NT2/D1 (cell line): ENCODE data around the gene KCNH2.
A peak's percentile ranks its signal among the peaks of the same experiment; 100 is the strongest.

Experiments used
- DNase-seq: peaks from one replicate; pipeline ENCODE4 v3.0.0-alpha.2; 2011; ENCODE audit warnings: low read depth, low spot score
- H3K27me3 ChIP-seq: 2 replicates; pipeline ENCODE4 v1.6.0; 2011; ENCODE audit warnings: mild to moderate bottlenecking; ENCODE audit not compliant: insufficient read length, insufficient read depth
- H3K36me3 ChIP-seq: 2 replicates; pipeline ENCODE4 v1.6.1; 2011; ENCODE audit warnings: mild to moderate bottlenecking, low read length, mixed read lengths; ENCODE audit not compliant: insufficient read depth, insufficient read length
- H3K4me1 ChIP-seq: 2 replicates; pipeline ENCODE4 v1.5.1; 2011; ENCODE audit not compliant: insufficient read depth, insufficient read length
- H3K4me3 ChIP-seq: 2 replicates; pipeline ENCODE4 v1.5.1; 2011; ENCODE audit warnings: low read depth; ENCODE audit not compliant: insufficient read length
- H3K9ac ChIP-seq: 2 replicates; pipeline ENCODE4 v1.6.0; 2011; ENCODE audit warnings: low read depth; ENCODE audit not compliant: insufficient read length
- H3K9me3 ChIP-seq: 2 replicates; pipeline ENCODE4 v1.5.1; 2011; ENCODE audit warnings: mild to moderate bottlenecking, low read length; ENCODE audit not compliant: insufficient read depth
- SUZ12 ChIP-seq: IDR thresholded peaks from 2 replicates; pipeline ENCODE4 v1.6.1; 2011; ENCODE audit not compliant: insufficient read length, insufficient read depth; ENCODE audit errors: extremely low read depth
- YY1 ChIP-seq: IDR thresholded peaks from 2 replicates; pipeline ENCODE4 v1.6.1; 2011; ENCODE audit not compliant: insufficient read length, insufficient read depth
- ZNF274 ChIP-seq: IDR thresholded peaks from 2 replicates; pipeline ENCODE4 v1.6.1; 2011; ENCODE audit warnings: mild to moderate bottlenecking, low read depth, low read length

The KCNH2 gene

GRCh38 chr7:151020231-151020630, 42.1 kb upstream of the KCNH2 start:
- Histone ChIP-seq H3K4me3 (no peak overlapping the region), H3K9me3 (no peaks in the 10 kb centered on the region), H3K27me3 (peaks cover 3% of the 10 kb centered on the region), H3K36me3 (peaks cover 2% of the 10 kb centered on the region), H3K4me1 (peaks cover 34% of the 10 kb centered on the region), H3K9ac (peak overlapping the region; percentile 29)
- TF ChIP-seq ZNF274 (no peak), YY1 (no peak), SUZ12 (no peak)
- DNase-seq, result no peak

GRCh38 chr7:151019130-151019447, 41.0 kb upstream of the KCNH2 start:
- Histone ChIP-seq H3K27me3 (peaks cover 3% of the 10 kb centered on the region), H3K4me3 (no peak overlapping the region)
- TF ChIP-seq ZNF274, result no peak
- TF ChIP-seq YY1, result no peak
- TF ChIP-seq SUZ12, result no peak

GRCh38 chr7:151018421-151019129, 40.5 kb upstream of the KCNH2 start:
- Histone ChIP-seq H3K27me3 (peaks cover 3% of the 10 kb centered on the region), H3K36me3 (peaks cover 12% of the 10 kb centered on the region), H3K9me3 (no peaks in the 10 kb centered on the region), H3K4me1 (peaks cover 31% of the 10 kb centered on the region), H3K9ac (peak overlapping the region; percentile 32), H3K4me3 (peak overlapping the region; percentile 0)
- TF ChIP-seq SUZ12 (no peak), ZNF274 (no peak), YY1 (no peak)
- no peak for DNase-seq

More at GRCh38 chr7:151019130-151019447, 41.0 kb upstream of the KCNH2 start:
- peaks cover 32% of the 10 kb centered on the region for H3K4me1 ChIP-seq
- peaks cover 9% of the 10 kb centered on the region for H3K36me3 ChIP-seq
- peak overlapping the region; percentile 42 for H3K9ac ChIP-seq
- no peaks in the 10 kb centered on the region for H3K9me3 ChIP-seq
- DNase-seq, result no peak

- Histone ChIP-seq H3K27me3 (peaks cover 3% of the 10 kb centered on the region), H3K9me3 (no peaks in the 10 kb centered on the region), H3K36me3 (peaks cover 12% of the 10 kb centered on the region), H3K9ac (peak overlapping the region; percentile 82), H3K4me1 (peaks cover 28% of the 10 kb centered on the region), H3K4me3 (peak overlapping the region; percentile 44)
- peak; percentile 76 for DNase-seq
- TF ChIP-seq ZNF274 (no peak), SUZ12 (no peak), YY1 (no peak)
Measured at GRCh38 chr7:151017953-151018420, 39.9 kb upstream of the KCNH2 start.

GRCh38 chr7:151017370-151017952, 39.3 kb upstream of the KCNH2 start:
- H3K9me3 ChIP-seq, result no peaks in the 10 kb centered on the region
- TF ChIP-seq ZNF274 (no peak), SUZ12 (no peak), YY1 (no peak)
- peak overlapping the region; percentile 44 for H3K4me3 ChIP-seq
- H3K4me1 ChIP-seq, result peaks cover 31% of the 10 kb centered on the region
- DNase-seq, result no peak
- H3K27me3 ChIP-seq, result peaks cover 3% of the 10 kb centered on the region
- H3K9ac ChIP-seq, result peak overlapping the region; percentile 82
- peaks cover 12% of the 10 kb centered on the region for H3K36me3 ChIP-seq

GRCh38 chr7:151016942-151017341, 38.8 kb upstream of the KCNH2 start:
- Histone ChIP-seq H3K27me3 (peaks cover 3% of the 10 kb centered on the region), H3K9me3 (no peaks in the 10 kb centered on the region), H3K4me3 (no peak overlapping the region), H3K4me1 (peaks cover 33% of the 10 kb centered on the region), H3K36me3 (peaks cover 12% of the 10 kb centered on the region), H3K9ac (no peak overlapping the region)
- no peak for DNase-seq
- no peak for TF ChIP-seq ZNF274
- no peak for TF ChIP-seq SUZ12
- TF ChIP-seq YY1, result no peak

- H3K27me3 ChIP-seq, result peaks cover 3% of the 10 kb centered on the region
Measured at GRCh38 chr7:151016505-151016904, 38.4 kb upstream of the KCNH2 start.

More at GRCh38 chr7:151016505-151016904, 38.4 kb upstream of the KCNH2 start:
- no peak overlapping the region for H3K4me3 ChIP-seq
- no peak for DNase-seq
- peaks cover 33% of the 10 kb centered on the region for H3K4me1 ChIP-seq
- peaks cover 12% of the 10 kb centered on the region for H3K36me3 ChIP-seq
- H3K9ac ChIP-seq, result no peak overlapping the region
- no peak for TF ChIP-seq ZNF274
- H3K9me3 ChIP-seq, result no peaks in the 10 kb centered on the region
